ENCODE data around the gene MOGAT3. TPM values are rescaled to one million over a fixed set of nuclear protein-coding genes. Genes with fewer than 3 reads are reported as not detected.
"Not testable (repeated sequence)": the region's sequence is repeated elsewhere in the genome, so short reads cannot be mapped to it uniquely, and the experiment has no call there.

MOGAT3 gene
- total RNA-seq, 5 donors from 2014 or later (not counting 1 experiment from before 2014, with no cell fraction given) = not detected

- ChIA-PET POLR2A (no interaction called here), CTCF (interaction anchor here in 1 of 2 donors (0.6 kb wide), 1 partner anchor 1231 kb away, joined by 8 read pairs; the partner anchor contains the start of gene ORAI2)
- H3K36me3 ChIP-seq (ENCODE audit: control insufficient read depth in 2 of 2, extremely low read depth in 1 of 2, insufficient read depth in 1 of 2, low read length in 1 of 2) = peaks cover 0 to 7% of the 10 kb centered on the region in 2 donors
- H3K27me3 ChIP-seq (replicated peaks in 1 of 2; ENCODE audit: control insufficient read depth in 2 of 2, extremely low read depth in 1 of 2, insufficient read depth in 2 of 2, low read length in 1 of 2) = peaks cover 2 to 59% of the 10 kb centered on the region in 2 experiments
- H3K4me1 ChIP-seq (ENCODE audit: control insufficient read depth in 1 of 2, extremely low read depth in 1 of 2, insufficient read depth in 2 of 2, low read length in 2 of 2) = peaks cover 0 to 30% of the 10 kb centered on the region in 2 experiments
- no peaks in the 10 kb centered on the region for H3K9me3 ChIP-seq
- no peaks in the 10 kb centered on the region for H3K9me3 Mint-ChIP-seq
- H3K4me3 ChIP-seq (ENCODE audit: control insufficient read depth in 1 of 2, extremely low read depth in 1 of 2, low read length in 1 of 2) = no peak overlapping the region
- H3K27ac Mint-ChIP-seq = peak overlapping the region in 1 of 2 donors; percentile 67
- peaks cover 13 to 19% (median 16%) of the 10 kb centered on the region in 3 donors for H3K4me1 Mint-ChIP-seq
- H3K27me3 Mint-ChIP-seq = peaks cover 21 to 33% of the 10 kb centered on the region in 2 donors
- H3K36me3 Mint-ChIP-seq = peaks cover 11% of the 10 kb centered on the region
- WGBS (ENCODE audit: insufficient coverage) = 88% methylated on average over 4 of the region's 5 CpGs
- no peak overlapping the region for H3K27ac ChIP-seq (ENCODE audit: low read length)
- no peak for DNase-seq
- H3K4me3 Mint-ChIP-seq = peak overlapping the region in 2 of 3 donors; percentile 9 to 23
- ATAC-seq (replicated peaks in 1 of 4) = no peak
Measured at GRCh38 chr7:101202603-101202918, 1.7 kb upstream of the MOGAT3 start.

GRCh38 chr7:101201695-101202602 lies 1.1 kb upstream of the MOGAT3 start:
- ChIA-PET POLR2A (interaction anchor here in 1 of 2 donors (0.6 kb wide), 1 partner anchor 30 kb away, joined by 4 read pairs; no protein-coding TSS in a partner anchor), CTCF (interaction anchor here (0.6 to 0.7 kb wide), 2 partner anchors 10 to 60 kb away, joined by 3 to 4 read pairs; no protein-coding TSS in a partner anchor)
- no peak for DNase-seq
- Histone ChIP-seq H3K4me1 (ENCODE audit: control insufficient read depth in 1 of 2, extremely low read depth in 1 of 2, insufficient read depth in 2 of 2, low read length in 2 of 2) (peaks cover 0 to 30% of the 10 kb centered on the region in 2 experiments), H3K9me3 (no peaks in the 10 kb centered on the region), H3K27me3 (replicated peaks in 1 of 2; ENCODE audit: control insufficient read depth in 2 of 2, extremely low read depth in 1 of 2, insufficient read depth in 2 of 2, low read length in 1 of 2) (peaks cover 2 to 65% of the 10 kb centered on the region in 2 experiments), H3K36me3 (ENCODE audit: control insufficient read depth in 2 of 2, extremely low read depth in 1 of 2, insufficient read depth in 1 of 2, low read length in 1 of 2) (peaks cover 0 to 7% of the 10 kb centered on the region in 2 donors), H3K4me3 (ENCODE audit: control insufficient read depth in 1 of 2, extremely low read depth in 1 of 2, low read length in 1 of 2) (no peak overlapping the region), H3K27ac (ENCODE audit: low read length) (no peak overlapping the region)
- Mint-ChIP-seq H3K4me3 (peak overlapping the region in 2 of 3 donors; percentile 21 to 51), H3K27me3 (peaks cover 21 to 33% of the 10 kb centered on the region in 2 donors), H3K9me3 (no peaks in the 10 kb centered on the region), H3K27ac (no peak overlapping the region), H3K36me3 (peaks cover 11% of the 10 kb centered on the region), H3K4me1 (peaks cover 13 to 19% (median 16%) of the 10 kb centered on the region in 3 donors)
- peak in 2 of 4 experiments; percentile 37 to 45 for ATAC-seq (replicated peaks in 1 of 4)
- WGBS (ENCODE audit: insufficient coverage) = 20% methylated on average over 74 of the region's 75 CpGs

GRCh38 chr7:101200504-101200861 lies 353 bp downstream of the MOGAT3 start:
- Mint-ChIP-seq H3K4me3 (no peak overlapping the region), H3K9me3 (no peaks in the 10 kb centered on the region), H3K4me1 (peaks cover 13 to 19% (median 16%) of the 10 kb centered on the region in 3 donors), H3K36me3 (no peaks in the 10 kb centered on the region), H3K27me3 (peaks cover 21 to 38% of the 10 kb centered on the region in 2 donors), H3K27ac (no peak overlapping the region)
- ChIA-PET POLR2A (no interaction called here), CTCF (interaction anchor here in 1 of 2 donors (0.6 to 0.7 kb wide), 3 partner anchors 10 to 92 kb away, joined by 3 to 4 read pairs (median 3); no protein-coding TSS in a partner anchor)
- no peak overlapping the region for H3K27ac ChIP-seq (ENCODE audit: low read length)
- H3K9me3 ChIP-seq = no peaks in the 10 kb centered on the region
- H3K4me1 ChIP-seq (ENCODE audit: control insufficient read depth in 1 of 2, extremely low read depth in 1 of 2, insufficient read depth in 2 of 2, low read length in 2 of 2) = peaks cover 0 to 30% of the 10 kb centered on the region in 2 experiments
- H3K27me3 ChIP-seq (replicated peaks in 1 of 2; ENCODE audit: control insufficient read depth in 2 of 2, extremely low read depth in 1 of 2, insufficient read depth in 2 of 2, low read length in 1 of 2) = peaks cover 4 to 76% of the 10 kb centered on the region in 2 experiments
- no CpG with 5 or more reads among the region's 2 CpGs for WGBS (ENCODE audit: insufficient coverage)
- no peak overlapping the region for H3K4me3 ChIP-seq (ENCODE audit: control insufficient read depth in 1 of 2, extremely low read depth in 1 of 2, low read length in 1 of 2)
- no peaks in the 10 kb centered on the region for H3K36me3 ChIP-seq (ENCODE audit: control insufficient read depth in 2 of 2, extremely low read depth in 1 of 2, insufficient read depth in 1 of 2, low read length in 1 of 2)
- ATAC-seq (replicated peaks in 1 of 4) (no peak), DNase-seq (no peak)

GRCh38 chr7:101199522-101199921 lies 1.3 kb downstream of the MOGAT3 start:
- H3K36me3 ChIP-seq (ENCODE audit: control insufficient read depth in 2 of 2, extremely low read depth in 1 of 2, insufficient read depth in 1 of 2, low read length in 1 of 2); H3K9me3 Mint-ChIP-seq; H3K4me3 ChIP-seq (ENCODE audit: control insufficient read depth in 1 of 2, extremely low read depth in 1 of 2, low read length in 1 of 2); DNase-seq; H3K4me3 Mint-ChIP-seq; H3K36me3 Mint-ChIP-seq; H3K9me3 ChIP-seq; ATAC-seq (replicated peaks in 1 of 4); H3K27ac Mint-ChIP-seq; H3K27ac ChIP-seq (ENCODE audit: low read length): not testable (repeated sequence)
- peaks cover 13 to 19% (median 16%) of the 10 kb centered on the region in 3 donors for H3K4me1 Mint-ChIP-seq
- peaks cover 21 to 38% of the 10 kb centered on the region in 2 donors for H3K27me3 Mint-ChIP-seq
- WGBS (ENCODE audit: insufficient coverage) = 95% methylated on average over 8 of the region's 10 CpGs
- Histone ChIP-seq H3K4me1 (ENCODE audit: control insufficient read depth in 1 of 2, extremely low read depth in 1 of 2, insufficient read depth in 2 of 2, low read length in 2 of 2) (peaks cover 0 to 26% of the 10 kb centered on the region in 2 experiments), H3K27me3 (replicated peaks in 1 of 2; ENCODE audit: control insufficient read depth in 2 of 2, extremely low read depth in 1 of 2, insufficient read depth in 2 of 2, low read length in 1 of 2) (peaks cover 4 to 80% of the 10 kb centered on the region in 2 experiments)
- CTCF ChIA-PET = interaction anchor here in 1 of 2 donors (0.7 kb wide), 1 partner anchor 15 kb away, joined by 4 read pairs; no protein-coding TSS in a partner anchor
- POLR2A ChIA-PET = interaction anchor here in 1 of 2 donors (0.6 kb wide), 1 partner anchor 375 kb away, joined by 4 read pairs; no protein-coding TSS in a partner anchor

- Histone ChIP-seq H3K27me3 (replicated peaks in 1 of 2; ENCODE audit: control insufficient read depth in 2 of 2, extremely low read depth in 1 of 2, insufficient read depth in 2 of 2, low read length in 1 of 2) (peaks cover 4 to 75% of the 10 kb centered on the region in 2 experiments), H3K27ac (ENCODE audit: low read length) (no peak overlapping the region), H3K4me1 (ENCODE audit: control insufficient read depth in 1 of 2, extremely low read depth in 1 of 2, insufficient read depth in 2 of 2, low read length in 2 of 2) (peaks cover 0 to 21% of the 10 kb centered on the region in 2 experiments), H3K4me3 (ENCODE audit: control insufficient read depth in 1 of 2, extremely low read depth in 1 of 2, low read length in 1 of 2) (no peak overlapping the region), H3K36me3 (ENCODE audit: control insufficient read depth in 2 of 2, extremely low read depth in 1 of 2, insufficient read depth in 1 of 2, low read length in 1 of 2) (no peaks in the 10 kb centered on the region), H3K9me3 (no peaks in the 10 kb centered on the region)
- ATAC-seq (replicated peaks in 1 of 4) (no peak), DNase-seq (no peak)
- Mint-ChIP-seq H3K4me3 (no peak overlapping the region), H3K27ac (no peak overlapping the region), H3K4me1 (peaks cover 6 to 19% (median 8%) of the 10 kb centered on the region in 3 donors), H3K9me3 (no peaks in the 10 kb centered on the region), H3K36me3 (no peaks in the 10 kb centered on the region), H3K27me3 (peaks cover 16 to 33% of the 10 kb centered on the region in 2 donors)
- ChIA-PET CTCF (no interaction called here), POLR2A (no interaction called here)
- 87% methylated on average over 7 of the region's 14 CpGs for WGBS (ENCODE audit: insufficient coverage)
Measured at GRCh38 chr7:101198476-101198875, 2.4 kb downstream of the MOGAT3 start.

GRCh38 chr7:101197991-101198390 lies 2.8 kb downstream of the MOGAT3 start:
- H3K27me3 Mint-ChIP-seq = peaks cover 15 to 32% of the 10 kb centered on the region in 2 donors
- 73% methylated on average over 16 of the region's 21 CpGs for WGBS (ENCODE audit: insufficient coverage)
- H3K9me3 Mint-ChIP-seq = no peaks in the 10 kb centered on the region
- H3K36me3 Mint-ChIP-seq = no peaks in the 10 kb centered on the region
- no peak overlapping the region for H3K27ac Mint-ChIP-seq
- DNase-seq (no peak), ATAC-seq (replicated peaks in 1 of 4) (no peak)
- H3K4me3 Mint-ChIP-seq = no peak overlapping the region
- H3K4me1 Mint-ChIP-seq = peaks cover 6 to 18% (median 8%) of the 10 kb centered on the region in 3 donors
- Histone ChIP-seq H3K9me3 (no peaks in the 10 kb centered on the region), H3K27me3 (replicated peaks in 1 of 2; ENCODE audit: control insufficient read depth in 2 of 2, extremely low read depth in 1 of 2, insufficient read depth in 2 of 2, low read length in 1 of 2) (peaks cover 3 to 74% of the 10 kb centered on the region in 2 experiments), H3K4me3 (ENCODE audit: control insufficient read depth in 1 of 2, extremely low read depth in 1 of 2, low read length in 1 of 2) (no peak overlapping the region), H3K36me3 (ENCODE audit: control insufficient read depth in 2 of 2, extremely low read depth in 1 of 2, insufficient read depth in 1 of 2, low read length in 1 of 2) (no peaks in the 10 kb centered on the region), H3K4me1 (ENCODE audit: control insufficient read depth in 1 of 2, extremely low read depth in 1 of 2, insufficient read depth in 2 of 2, low read length in 2 of 2) (peaks cover 0 to 18% of the 10 kb centered on the region in 2 experiments), H3K27ac (ENCODE audit: low read length) (no peak overlapping the region)
- CTCF ChIA-PET = no interaction called here
- POLR2A ChIA-PET = no interaction called here

Measured in T-cell (primary cell).